Mucosa of gallbladder (tissue), 1 donor: Measurements from ENCODE around the gene PTEN. TPM values are rescaled to one million over a fixed set of nuclear protein-coding genes. Genes with fewer than 3 reads are reported as not detected.
"Not testable (repeated sequence)": the region's sequence is repeated elsewhere in the genome, so short reads cannot be mapped to it uniquely, and the experiment has no call there.

Source experiments
- DNase-seq: peaks from one replicate; pipeline ENCODE4 v3.0.0-alpha.2; 2020; ENCODE audit warnings: low spot score
- total RNA-seq: library from RNA; stranded (reverse); gene quantifications from one replicate; pipeline ENCODE4 v1.2.1, GENCODE V29; 2021
- donor health status: DM: no; HTN: no; CAD: no.

PTEN gene
- total RNA-seq, 1 donor from 2014 or later: 89.9 TPM

DNA sequence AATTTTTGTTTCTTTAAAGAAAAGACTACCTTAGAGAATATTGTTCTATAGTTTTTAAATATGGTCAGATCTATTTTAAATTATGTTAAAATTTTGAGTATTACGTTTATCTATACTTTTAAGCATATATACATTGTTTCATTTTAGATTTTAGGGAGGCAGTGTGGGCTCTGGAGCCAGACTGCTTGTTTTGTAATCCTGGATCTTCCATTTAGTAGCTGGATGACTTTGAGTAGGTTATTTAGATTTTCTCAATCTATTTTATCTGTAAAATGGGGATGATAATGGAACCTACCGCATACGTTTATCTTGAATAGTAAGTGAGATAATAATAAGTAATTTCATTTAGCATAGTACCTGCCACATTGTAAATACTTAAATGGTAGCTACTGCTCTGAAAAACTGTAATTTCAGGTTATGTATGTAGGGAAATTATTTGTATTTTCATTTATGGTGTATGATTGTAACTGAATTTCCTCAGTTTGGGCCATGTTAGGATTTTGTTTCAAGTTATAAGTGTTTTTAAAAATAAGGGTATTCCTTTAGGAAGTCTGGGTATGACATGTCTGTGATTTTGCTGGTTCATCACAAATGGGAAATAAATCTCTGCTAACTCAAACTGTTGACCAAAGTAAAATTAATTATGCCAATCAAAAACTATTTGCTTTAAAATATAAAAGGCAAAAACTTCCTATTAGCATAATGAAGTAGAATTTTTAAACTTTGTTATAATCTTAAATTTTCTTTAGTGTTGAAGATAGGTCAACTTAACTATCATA lies 6.5 kb downstream of the PTEN start:
- DNase-seq: no peak

DNA sequence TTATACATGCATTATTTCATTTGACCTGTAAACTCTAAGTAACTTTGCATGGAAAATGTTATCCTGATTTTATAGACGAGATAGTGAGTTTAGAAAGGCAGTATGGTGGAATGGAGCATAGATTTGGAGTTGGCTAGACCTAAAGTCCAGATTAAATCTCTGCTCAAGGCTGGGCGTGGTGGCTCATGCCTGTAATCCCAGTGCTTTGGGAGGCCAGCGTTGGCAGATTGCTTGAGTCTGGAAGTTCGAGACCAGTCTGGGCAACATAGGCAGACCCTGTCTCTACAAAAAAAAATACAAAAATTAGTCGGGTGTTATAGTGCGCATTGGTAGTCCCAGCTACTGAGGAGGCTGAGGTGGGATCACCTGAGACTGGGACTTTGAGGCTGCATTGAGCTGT lies 9.4 kb downstream of the PTEN start:
- DNase-seq: no peak

- no peak for DNase-seq
These were observed 10.2 kb downstream of the PTEN start for GRCh38 chr10:87873656-87874055.

- DNase-seq: no peak
These were observed 12.6 kb downstream of the PTEN start for GRCh38 chr10:87875929-87876571.

DNA sequence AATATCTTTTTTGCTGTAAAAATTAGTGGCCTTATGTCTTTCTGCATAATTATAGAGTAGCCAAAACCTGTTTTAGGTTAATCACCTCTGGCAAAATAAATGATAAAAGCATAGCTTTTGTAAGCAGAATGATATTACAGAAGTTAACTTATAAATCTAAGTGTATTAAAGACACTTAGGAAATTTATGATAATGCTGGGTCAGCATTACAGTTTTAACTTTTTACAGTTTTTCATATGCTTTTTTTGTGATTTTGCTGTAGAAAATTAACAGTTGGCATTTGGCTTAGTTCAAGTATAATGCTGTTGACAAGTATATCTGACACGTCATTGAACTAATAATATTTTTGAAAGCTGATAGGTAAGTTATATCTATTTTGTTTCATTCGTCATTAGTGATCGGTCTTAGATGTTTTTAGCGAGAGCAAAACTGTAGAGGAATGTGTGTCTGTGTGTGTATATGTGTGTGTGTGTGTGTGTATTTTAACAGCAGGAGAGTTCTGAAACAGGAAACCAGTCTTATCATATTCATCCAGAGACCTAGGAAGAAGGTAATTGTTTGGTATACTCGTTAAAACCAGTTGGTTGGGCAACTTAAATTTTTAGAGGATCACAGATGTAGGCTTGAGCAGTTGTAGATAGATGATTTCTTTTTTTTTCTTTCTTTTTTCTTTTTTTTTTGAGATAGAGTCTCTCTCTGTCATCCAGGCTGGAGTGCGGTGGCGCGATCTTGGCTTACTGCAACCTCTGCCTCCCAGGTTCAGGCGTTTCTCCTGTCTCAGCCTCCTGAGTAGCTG lies 15.4 kb downstream of the PTEN start:
- DNase-seq: no peak

- DNase-seq: no peak
These were observed 16.9 kb downstream of the PTEN start for GRCh38 chr10:87880336-87880735.

GRCh38 chr10:87881373-87882059 lies 18.1 kb downstream of the PTEN start:
- not testable (repeated sequence) for DNase-seq

DNA sequence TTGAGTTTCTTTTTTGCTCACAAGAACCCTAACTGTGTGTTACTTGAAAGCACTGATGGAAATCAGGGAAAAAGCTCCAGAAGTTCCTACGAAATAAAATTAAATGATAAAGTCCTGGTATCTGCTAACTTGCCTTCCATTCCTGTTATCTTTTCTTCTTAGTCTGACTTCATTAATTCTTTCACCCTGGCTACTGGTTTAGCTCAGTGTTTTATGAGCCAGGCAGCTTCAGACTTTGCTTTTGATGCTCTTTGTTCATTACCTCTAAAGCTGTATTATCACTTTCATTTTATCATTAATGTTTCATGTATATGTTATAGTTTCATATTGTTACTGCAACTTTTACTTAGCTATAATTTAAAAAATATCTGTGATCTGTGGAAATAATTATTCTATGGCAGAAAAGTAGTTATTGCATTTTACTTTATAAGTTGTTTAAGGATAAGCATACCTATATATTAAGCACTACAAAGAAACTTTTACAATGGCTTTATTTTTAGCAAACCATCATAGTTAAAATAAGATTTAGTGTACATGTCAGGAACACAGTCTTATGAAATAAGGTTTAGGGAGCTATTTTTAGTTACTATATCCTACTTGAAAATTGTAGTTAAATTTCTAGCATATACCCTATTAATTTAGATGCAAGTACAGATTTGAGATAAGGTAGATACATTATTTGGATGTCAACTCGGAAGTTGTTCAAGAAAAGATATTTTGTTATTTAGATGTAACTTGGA lies 19.3 kb downstream of the PTEN start:
- DNase-seq: no peak

GRCh38 chr10:87886635-87887034 lies 23.2 kb downstream of the PTEN start:
- no peak for DNase-seq

DNA sequence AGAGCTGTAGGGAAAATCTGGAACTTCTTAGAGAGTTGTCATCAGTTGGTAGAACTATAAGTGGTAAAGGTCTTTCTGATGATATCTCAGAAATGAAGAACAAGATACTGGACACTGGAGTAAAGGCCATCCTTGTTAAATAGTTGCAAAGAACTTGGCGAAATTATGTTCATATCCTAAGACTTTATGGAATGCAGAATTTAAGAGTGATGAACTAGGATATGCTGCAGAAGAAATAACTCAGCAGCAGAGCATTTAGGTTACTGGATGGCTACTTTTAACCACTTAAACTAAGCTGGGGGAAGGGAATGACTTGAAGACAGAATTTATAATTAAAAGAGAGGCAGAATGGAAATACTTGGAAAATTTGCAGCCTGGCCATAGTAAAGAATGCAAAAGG lies 23.7 kb downstream of the PTEN start:
- no peak for DNase-seq

DNA sequence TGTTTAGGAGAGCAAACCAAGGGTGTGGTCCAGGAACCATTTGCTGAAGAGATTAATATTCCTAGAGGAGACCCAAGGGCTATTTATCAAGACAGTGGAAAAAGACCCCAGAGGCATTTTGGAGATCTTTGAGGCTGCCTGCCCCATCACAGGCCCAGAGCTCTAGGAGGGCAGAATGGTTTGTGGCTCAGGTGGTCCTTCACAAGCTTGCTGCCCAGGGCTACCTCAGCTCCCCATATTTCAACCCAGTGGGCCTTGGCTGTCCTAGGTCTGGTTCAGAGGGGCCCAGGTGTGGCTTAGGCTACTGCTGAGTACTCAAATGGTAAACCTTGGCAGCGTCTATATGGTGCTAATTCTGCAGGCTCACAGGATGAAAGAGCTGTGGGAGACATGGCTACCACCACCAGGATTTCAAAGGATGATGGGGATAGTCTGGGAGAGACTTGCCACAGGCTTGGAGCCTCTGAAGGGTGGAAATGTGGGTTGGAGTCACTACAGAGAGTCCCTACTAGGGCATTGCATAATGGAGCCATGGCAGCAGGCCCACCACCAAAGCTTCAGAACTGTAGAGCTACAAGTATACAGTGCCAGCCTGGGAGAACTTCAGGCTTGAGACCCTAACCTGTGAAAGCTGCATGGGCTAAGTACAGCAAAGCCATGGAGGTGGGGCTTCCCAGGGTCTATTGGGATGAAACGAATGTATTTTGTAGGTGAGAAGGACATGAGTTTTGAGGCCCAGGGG lies 24.3 kb downstream of the PTEN start:
- no peak for DNase-seq

GRCh38 chr10:87895430-87895829 lies 32.0 kb downstream of the PTEN start:
- no peak for DNase-seq

DNA sequence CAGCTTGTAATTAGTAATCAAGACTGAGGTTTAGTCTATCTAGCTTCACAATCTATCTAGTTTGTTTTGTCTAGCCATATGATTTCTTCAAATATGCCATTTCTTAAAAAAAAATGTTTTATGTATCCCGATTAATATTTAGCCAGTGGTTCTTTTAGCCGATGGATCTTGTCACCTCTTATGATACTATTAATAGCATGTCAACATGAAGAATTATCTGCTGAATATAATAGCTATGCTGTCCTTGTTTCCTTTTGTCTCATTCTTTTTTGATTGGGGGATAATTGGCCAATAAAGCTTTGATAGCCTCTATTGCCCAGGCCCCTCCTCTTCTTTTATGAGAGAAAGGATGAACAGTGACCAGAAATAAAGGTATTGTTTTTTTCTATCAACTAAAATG lies 32.8 kb downstream of the PTEN start:
- no peak for DNase-seq

GRCh38 chr10:87897957-87898356 lies 34.5 kb downstream of the PTEN start:
- not testable (repeated sequence) for DNase-seq

- not testable (repeated sequence) for DNase-seq
These were observed 40.0 kb downstream of the PTEN start for GRCh38 chr10:87903396-87903795.

GRCh38 chr10:87913156-87913921 lies 49.9 kb downstream of the PTEN start:
- no peak for DNase-seq

DNA sequence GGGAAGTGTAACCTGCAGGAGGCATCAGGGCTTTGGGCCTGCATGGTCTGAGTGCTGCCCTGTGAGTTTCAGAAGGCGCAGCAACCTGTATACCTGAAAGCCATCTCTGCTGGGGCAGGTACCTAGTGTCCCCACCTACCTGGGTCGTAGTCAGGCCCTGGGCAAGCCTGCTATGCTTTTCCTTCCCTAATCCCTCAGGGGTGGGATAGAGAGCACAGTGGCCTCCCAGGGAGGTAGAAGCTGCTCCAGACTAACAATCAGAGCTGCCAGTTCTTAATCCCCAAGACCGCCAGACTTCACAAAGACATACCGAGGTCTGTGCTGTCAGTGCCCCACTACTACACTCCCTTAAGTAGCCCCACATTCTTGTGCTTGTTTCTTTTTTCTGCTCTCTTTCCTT lies 52.0 kb downstream of the PTEN start:
- DNase-seq: no peak

- no peak for DNase-seq
These were observed 52.6 kb downstream of the PTEN start for GRCh38 chr10:87915989-87916388.

- DNase-seq: no peak
These were observed 53.1 kb downstream of the PTEN start for GRCh38 chr10:87916515-87916914.
